Measurements from ENCODE around the gene FGFR3.

- TF ChIP-seq, protein P1, sequence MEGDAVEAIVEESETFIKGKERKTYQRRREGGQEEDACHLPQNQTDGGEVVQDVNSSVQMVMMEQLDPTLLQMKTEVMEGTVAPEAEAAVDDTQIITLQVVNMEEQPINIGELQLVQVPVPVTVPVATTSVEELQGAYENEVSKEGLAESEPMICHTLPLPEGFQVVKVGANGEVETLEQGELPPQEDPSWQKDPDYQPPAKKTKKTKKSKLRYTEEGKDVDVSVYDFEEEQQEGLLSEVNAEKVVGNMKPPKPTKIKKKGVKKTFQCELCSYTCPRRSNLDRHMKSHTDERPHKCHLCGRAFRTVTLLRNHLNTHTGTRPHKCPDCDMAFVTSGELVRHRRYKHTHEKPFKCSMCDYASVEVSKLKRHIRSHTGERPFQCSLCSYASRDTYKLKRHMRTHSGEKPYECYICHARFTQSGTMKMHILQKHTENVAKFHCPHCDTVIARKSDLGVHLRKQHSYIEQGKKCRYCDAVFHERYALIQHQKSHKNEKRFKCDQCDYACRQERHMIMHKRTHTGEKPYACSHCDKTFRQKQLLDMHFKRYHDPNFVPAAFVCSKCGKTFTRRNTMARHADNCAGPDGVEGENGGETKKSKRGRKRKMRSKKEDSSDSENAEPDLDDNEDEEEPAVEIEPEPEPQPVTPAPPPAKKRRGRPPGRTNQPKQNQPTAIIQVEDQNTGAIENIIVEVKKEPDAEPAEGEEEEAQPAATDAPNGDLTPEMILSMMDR (IDR thresholded peaks at IDR 0.05), result no peak
- no peak for TF ChIP-seq POLR2A (IDR thresholded peaks at IDR 0.05)
Measured at GRCh38 chr4:1807332-1807777, 14.3 kb downstream of the FGFR3 start.
